ENCODE measurements around the gene AKAP1. TPM values are rescaled to one million over a fixed set of nuclear protein-coding genes. Genes with fewer than 3 reads are reported as not detected.

AKAP1 gene
- total RNA-seq, 4 donors from 2014 or later, result 23.3 to 62.4 (median 32.0) TPM

DNA sequence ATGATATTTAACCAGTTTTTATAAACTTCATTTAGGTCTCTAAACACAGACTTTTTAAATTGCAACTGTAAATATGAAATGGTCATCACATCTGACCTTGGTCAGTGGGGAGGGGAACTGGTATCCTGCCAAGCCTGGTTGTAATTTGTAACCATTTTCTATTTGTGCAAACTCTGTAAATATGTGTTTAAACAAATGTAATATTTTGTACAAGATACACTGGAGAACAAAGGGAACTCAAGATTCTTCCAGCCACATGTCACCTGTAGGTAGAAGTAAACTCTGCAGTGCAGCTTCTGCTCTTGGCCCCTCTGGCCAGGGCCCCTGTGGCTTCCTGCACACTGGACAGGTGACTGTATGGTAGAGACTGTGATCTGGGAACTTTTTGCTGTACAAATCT, 35.8 kb downstream of the AKAP1 start:
- no peaks in the 10 kb centered on the region for H3K27me3 ChIP-seq

DNA sequence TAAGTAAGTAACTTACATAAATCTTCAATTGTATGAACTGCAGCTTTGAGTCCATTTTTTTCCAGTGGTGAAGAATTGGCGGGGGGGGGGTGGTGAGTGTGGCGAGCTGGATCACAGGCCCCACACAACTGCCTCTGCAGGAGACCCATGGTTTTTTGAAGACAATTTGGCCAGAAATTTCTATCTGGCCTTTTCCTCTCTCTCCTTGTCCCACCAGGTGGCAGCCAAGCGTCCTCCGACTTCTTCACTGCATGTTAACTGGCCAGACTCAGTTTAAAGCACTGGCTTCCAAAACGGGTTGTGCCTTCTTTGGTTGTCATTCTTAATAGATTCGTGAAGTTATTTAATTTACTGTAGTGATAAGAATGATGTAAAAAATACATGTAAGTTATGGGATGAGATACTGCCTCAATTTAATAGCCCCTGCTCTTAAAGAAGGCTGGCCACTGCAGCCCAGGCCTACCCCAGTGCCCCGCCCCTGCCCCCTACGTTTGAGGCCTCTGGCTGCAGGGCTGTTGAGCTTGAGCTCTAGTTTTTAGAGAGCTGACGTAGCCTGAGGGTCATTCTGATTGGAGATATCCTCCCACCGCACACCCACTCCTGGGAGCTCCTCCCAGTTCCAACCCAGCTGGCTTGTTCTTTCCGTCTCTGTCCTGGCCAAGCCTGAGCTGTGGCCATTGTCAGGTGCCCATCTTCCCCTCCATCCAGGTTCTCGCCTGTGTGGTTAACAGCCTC, 36.4 kb downstream of the AKAP1 start:
- TF ChIP-seq EP300 (IDR thresholded peaks at IDR 0.05) (no peak), POLR2A (IDR thresholded peaks at IDR 0.05) (no peak)
- TF ChIP-seq, protein P1, sequence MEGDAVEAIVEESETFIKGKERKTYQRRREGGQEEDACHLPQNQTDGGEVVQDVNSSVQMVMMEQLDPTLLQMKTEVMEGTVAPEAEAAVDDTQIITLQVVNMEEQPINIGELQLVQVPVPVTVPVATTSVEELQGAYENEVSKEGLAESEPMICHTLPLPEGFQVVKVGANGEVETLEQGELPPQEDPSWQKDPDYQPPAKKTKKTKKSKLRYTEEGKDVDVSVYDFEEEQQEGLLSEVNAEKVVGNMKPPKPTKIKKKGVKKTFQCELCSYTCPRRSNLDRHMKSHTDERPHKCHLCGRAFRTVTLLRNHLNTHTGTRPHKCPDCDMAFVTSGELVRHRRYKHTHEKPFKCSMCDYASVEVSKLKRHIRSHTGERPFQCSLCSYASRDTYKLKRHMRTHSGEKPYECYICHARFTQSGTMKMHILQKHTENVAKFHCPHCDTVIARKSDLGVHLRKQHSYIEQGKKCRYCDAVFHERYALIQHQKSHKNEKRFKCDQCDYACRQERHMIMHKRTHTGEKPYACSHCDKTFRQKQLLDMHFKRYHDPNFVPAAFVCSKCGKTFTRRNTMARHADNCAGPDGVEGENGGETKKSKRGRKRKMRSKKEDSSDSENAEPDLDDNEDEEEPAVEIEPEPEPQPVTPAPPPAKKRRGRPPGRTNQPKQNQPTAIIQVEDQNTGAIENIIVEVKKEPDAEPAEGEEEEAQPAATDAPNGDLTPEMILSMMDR (IDR thresholded peaks at IDR 0.05), result peak in 2 of 5 experiments; percentile 22 to 24
- H3K4me3 ChIP-seq, result no peak overlapping the region
- WGBS, 2 donors, result 47 to 49% methylated on average over 12 of the region's 12 CpGs
- H3K27ac ChIP-seq, result no peak overlapping the region
- peaks cover 0 to 93% (median 20%) of the 10 kb centered on the region in 3 donors for H3K36me3 ChIP-seq
- DNase-seq (ENCODE audit: low spot score in 2 of 2), result peak in 1 of 2 donors; percentile 30
- peaks cover 0 to 7% (median 0%) of the 10 kb centered on the region in 4 donors for H3K4me1 ChIP-seq
- no peaks in the 10 kb centered on the region for H3K27me3 ChIP-seq
- H3K9me3 ChIP-seq, result no peaks in the 10 kb centered on the region

More for the DNA sequence above, 35.8 kb downstream of the AKAP1 start:
- Histone ChIP-seq H3K4me3 (no peak overlapping the region), H3K36me3 (peaks cover 0 to 97% (median 27%) of the 10 kb centered on the region in 3 donors), H3K9me3 (no peaks in the 10 kb centered on the region), H3K27ac (no peak overlapping the region), H3K4me1 (peaks cover 0 to 7% (median 0%) of the 10 kb centered on the region in 4 donors)
- TF ChIP-seq, protein P1 (IDR thresholded peaks at IDR 0.05), result no peak
- TF ChIP-seq POLR2A (IDR thresholded peaks at IDR 0.05) (no peak), EP300 (IDR thresholded peaks at IDR 0.05) (no peak)
- no peak for DNase-seq (ENCODE audit: low spot score in 2 of 2)

DNA sequence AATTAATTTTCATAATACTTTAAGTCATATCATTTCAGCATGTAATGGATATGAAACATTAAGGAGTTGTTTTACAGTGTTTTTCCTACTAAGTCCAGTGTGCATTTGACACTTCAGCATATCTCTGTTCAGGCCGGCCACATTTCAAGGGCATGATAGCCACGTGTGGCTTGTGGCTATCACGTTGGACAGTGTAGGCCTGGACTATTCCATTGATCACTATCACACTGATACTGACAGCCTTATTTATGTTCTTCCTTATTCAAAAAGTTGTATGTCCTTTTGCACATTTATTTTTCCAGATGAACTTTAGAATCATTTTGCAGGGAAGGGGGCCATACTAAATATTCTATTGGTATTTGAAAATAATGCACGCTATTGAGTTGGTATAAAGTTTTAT, 39.0 kb downstream of the AKAP1 start:
- no peak for DNase-seq (ENCODE audit: low spot score in 2 of 2)
- H3K4me1 ChIP-seq, result peaks cover 0 to 7% (median 0%) of the 10 kb centered on the region in 4 donors
- H3K27me3 ChIP-seq, result no peaks in the 10 kb centered on the region
- H3K9me3 ChIP-seq, result no peaks in the 10 kb centered on the region
- H3K27ac ChIP-seq, result no peak overlapping the region
- no peak for TF ChIP-seq EP300 (IDR thresholded peaks at IDR 0.05)
- TF ChIP-seq, protein P1 (IDR thresholded peaks at IDR 0.05), result no peak
- TF ChIP-seq POLR2A (IDR thresholded peaks at IDR 0.05), result no peak
- H3K4me3 ChIP-seq, result no peak overlapping the region
- 86 to 87% methylated on average over 4 of the region's 4 CpGs for WGBS, 2 donors
- H3K36me3 ChIP-seq, result peaks cover 0 to 68% (median 0%) of the 10 kb centered on the region in 3 donors

DNA sequence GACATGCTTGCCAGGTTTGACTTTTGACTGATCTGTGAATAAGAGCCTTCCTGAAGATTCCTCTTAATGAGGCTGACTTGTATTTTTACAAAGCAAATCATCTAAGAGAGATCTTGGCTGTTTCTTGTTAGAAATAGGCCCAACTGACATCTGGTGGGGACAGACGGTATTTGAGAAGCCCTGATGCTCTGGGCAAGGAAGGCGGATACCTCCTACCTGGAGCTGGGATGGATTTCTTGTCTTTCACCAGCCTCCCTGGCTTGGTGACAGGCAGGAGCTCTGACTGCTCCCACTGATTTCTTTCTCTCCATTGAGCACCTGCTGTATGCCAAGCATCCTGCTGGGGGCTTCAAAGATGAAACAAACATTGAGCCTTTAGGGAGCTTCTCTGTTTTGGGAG, 40.4 kb downstream of the AKAP1 start:
- no peak for TF ChIP-seq EP300 (IDR thresholded peaks at IDR 0.05)
- TF ChIP-seq, protein P1 (IDR thresholded peaks at IDR 0.05), result no peak
- no peak for TF ChIP-seq POLR2A (IDR thresholded peaks at IDR 0.05)
- H3K36me3 ChIP-seq, result peaks cover 0 to 54% (median 0%) of the 10 kb centered on the region in 3 donors
- no peak overlapping the region for H3K4me3 ChIP-seq
- H3K27me3 ChIP-seq, result no peaks in the 10 kb centered on the region
- 88 to 97% methylated on average over 2 of the region's 2 CpGs for WGBS, 2 donors
- DNase-seq (ENCODE audit: low spot score in 2 of 2), result no peak
- H3K27ac ChIP-seq, result no peak overlapping the region
- H3K9me3 ChIP-seq, result no peaks in the 10 kb centered on the region
- H3K4me1 ChIP-seq, result peaks cover 0 to 7% (median 0%) of the 10 kb centered on the region in 4 donors

DNA sequence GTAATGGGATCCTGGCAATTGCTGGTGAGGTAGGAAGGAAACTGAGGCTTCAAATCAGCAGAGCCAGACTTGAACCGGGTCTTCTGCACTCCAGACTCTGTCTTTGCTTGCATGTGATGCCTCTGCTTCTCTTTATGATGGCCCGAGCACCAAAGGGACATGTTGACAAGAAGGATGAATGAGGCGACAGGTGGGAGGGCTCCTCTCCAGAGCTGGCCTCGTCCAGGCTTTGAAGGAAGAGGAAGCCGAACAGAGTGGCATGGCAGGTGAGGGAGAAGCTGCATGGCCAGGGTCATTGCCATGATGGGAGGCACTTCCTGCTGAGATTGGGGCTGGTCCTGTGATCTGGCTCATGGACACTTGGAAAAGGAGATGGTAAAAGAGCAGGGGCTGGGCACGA, 40.8 kb downstream of the AKAP1 start:
- DNase-seq (ENCODE audit: low spot score in 2 of 2), result no peak
- no peak overlapping the region for H3K4me3 ChIP-seq
- WGBS, 2 donors, result 91 to 92% methylated on average over 6 of the region's 6 CpGs

More for the DNA sequence above, 40.8 kb downstream of the AKAP1 start:
- Histone ChIP-seq H3K4me1 (peaks cover 0 to 7% (median 0%) of the 10 kb centered on the region in 4 donors), H3K9me3 (no peaks in the 10 kb centered on the region), H3K36me3 (peaks cover 0 to 50% (median 0%) of the 10 kb centered on the region in 3 donors), H3K27me3 (no peaks in the 10 kb centered on the region), H3K27ac (no peak overlapping the region)
- no peak for TF ChIP-seq EP300 (IDR thresholded peaks at IDR 0.05)
- TF ChIP-seq, protein P1 (IDR thresholded peaks at IDR 0.05), result no peak
